Prostate gland (tissue), 2 donors: Measurements from ENCODE around the gene SV2B.

Source experiments
- CTCF ChIP-seq, 4 experiments: fragments of 200-600 bp in 2 of 4; fragments of 450-650 bp in 2 of 4; sonication (generic) in 2 of 4; IDR thresholded peaks; 1 replicate in 3 of 4; 2 replicates in 1 of 4; pipeline ENCODE4 v1.5.1; 2016 to 2019; ENCODE audit warnings: antibody characterized with exemption in 4 of 4, mild to moderate bottlenecking in 2 of 4, moderate library complexity in 2 of 4
- POLR2A ChIP-seq: fragments of 450-650 bp; IDR thresholded peaks from one replicate; pipeline ENCODE4 v1.6.1; 2016; ENCODE audit warnings: antibody characterized with exemption, mild to moderate bottlenecking
- POLR2AphosphoS5 ChIP-seq: sonication (generic); formaldehyde crosslinking; IDR thresholded peaks from one replicate; pipeline ENCODE4 v1.6.1; 2017; ENCODE audit warnings: antibody characterized with exemption

GRCh38 chr15:91329914-91330313 is 229.9 kb downstream of the SV2B start:
- TF ChIP-seq CTCF (IDR thresholded peaks at IDR 0.05) = no peak
- TF ChIP-seq POLR2A = no peak
- TF ChIP-seq POLR2AphosphoS5 = no peak
